Neuronal stem cell (in vitro differentiated cells): ENCODE measurements around the gene FHOD3.

ENCODE experiments used
- DNase-seq: peaks from one replicate; pipeline ENCODE4 v3.0.0-alpha.2; 2013; ENCODE audit warnings: low spot score
- H2AFZ ChIP-seq: one replicate; pipeline ENCODE4 v1.6.1; 2013; ENCODE audit warnings: mild to moderate bottlenecking, low read length, inconsistent platforms
- H2AK5ac ChIP-seq: 2 replicates; pipeline ENCODE4 v1.6.1; 2013; ENCODE audit warnings: low read depth, mild to moderate bottlenecking, inconsistent platforms, low read length, moderate library complexity, mixed read lengths
- H2BK120ac ChIP-seq: 2 replicates; pipeline ENCODE4 v1.6.1; 2013; ENCODE audit warnings: low read depth, mild to moderate bottlenecking, inconsistent platforms, low read length, moderate library complexity, mixed read lengths
- H2BK12ac ChIP-seq: one replicate; pipeline ENCODE4 v1.6.1; 2013; ENCODE audit warnings: low read length, inconsistent platforms
- H2BK15ac ChIP-seq: 2 replicates; pipeline ENCODE4 v1.6.1; 2013; ENCODE audit warnings: mild to moderate bottlenecking, low read length, inconsistent platforms, mixed read lengths
- H2BK5ac ChIP-seq: one replicate; pipeline ENCODE4 v1.6.1; 2013; ENCODE audit warnings: inconsistent platforms, mild to moderate bottlenecking, low read length, moderate library complexity
- H3K14ac ChIP-seq: one replicate; pipeline ENCODE4 v1.6.1; 2013; ENCODE audit warnings: low read length, inconsistent platforms
- H3K18ac ChIP-seq: 2 replicates; pipeline ENCODE4 v1.6.1; 2013; ENCODE audit warnings: low read length, inconsistent platforms
- H3K23ac ChIP-seq: 2 replicates; pipeline ENCODE4 v1.6.1; 2013; ENCODE audit warnings: low read depth, mild to moderate bottlenecking, mixed read lengths, low read length, inconsistent platforms; ENCODE audit not compliant: poor library complexity
- H3K27ac ChIP-seq: replicated peaks from 3 replicates; pipeline ENCODE4 v1.5.1; 2013; ENCODE audit warnings: low read length, inconsistent platforms
- H3K27me3 ChIP-seq, 3 experiments: 2 replicates each; pipeline ENCODE4 v1.6.1; 2013; ENCODE audit warnings: low read length in 3 of 3, mild to moderate bottlenecking in 2 of 3, inconsistent platforms in 1 of 3, low read depth in 1 of 3, mixed read lengths in 1 of 3, moderate library complexity in 1 of 3; ENCODE audit not compliant: control insufficient read depth in 3 of 3, insufficient read depth in 3 of 3
- H3K36me3 ChIP-seq, 2 donors: replicated peaks in 1 of 2; 2 replicates each; pipeline ENCODE4 v1.6.1; 2013; ENCODE audit warnings: low read length in 2 of 2; ENCODE audit not compliant: control insufficient read depth in 2 of 2, insufficient read depth in 2 of 2
- H3K4ac ChIP-seq: 2 replicates; pipeline ENCODE4 v1.6.1; 2013; ENCODE audit warnings: inconsistent platforms, mild to moderate bottlenecking, low read length, moderate library complexity
- H3K4me1 ChIP-seq, 2 donors: 1 replicate in 1 of 2; 2 replicates in 1 of 2; pipeline ENCODE4 v1.6.1; 2013; ENCODE audit warnings: low read length in 2 of 2, low read depth in 1 of 2; ENCODE audit not compliant: control insufficient read depth in 2 of 2, insufficient read depth in 1 of 2
- H3K4me2 ChIP-seq: one replicate; pipeline ENCODE4 v1.6.1; 2013; ENCODE audit warnings: mild to moderate bottlenecking, low read length, inconsistent platforms; ENCODE audit not compliant: insufficient read depth, poor library complexity, severe bottlenecking
- H3K4me3 ChIP-seq, 2 donors: 2 replicates each; pipeline ENCODE4 v1.5.1; 2013; ENCODE audit warnings: low read length in 2 of 2, mild to moderate bottlenecking in 2 of 2, inconsistent platforms in 1 of 2, moderate library complexity in 1 of 2
- H3K79me1 ChIP-seq: one replicate; pipeline ENCODE4 v1.6.1; 2013; ENCODE audit warnings: low read depth, mild to moderate bottlenecking, inconsistent platforms, low read length, moderate library complexity
- H3K9ac ChIP-seq: one replicate; pipeline ENCODE4 v1.6.1; 2013; ENCODE audit warnings: mild to moderate bottlenecking, low read depth, low read length, inconsistent platforms; ENCODE audit not compliant: poor library complexity
- H3K9me3 ChIP-seq, 2 donors: replicated peaks in 1 of 2; 2 replicates each; pipeline versions ENCODE3 to v1.6.1; 2013; ENCODE audit warnings: low read length in 2 of 2, mild to moderate bottlenecking in 2 of 2, inconsistent platforms in 1 of 2, low read depth in 1 of 2, mixed read lengths in 1 of 2, moderate library complexity in 1 of 2; ENCODE audit not compliant: control insufficient read depth in 2 of 2, insufficient read depth in 1 of 2
- H4K8ac ChIP-seq: one replicate; pipeline ENCODE4 v1.6.1; 2013; ENCODE audit warnings: low read depth, mild to moderate bottlenecking, inconsistent platforms, low read length, moderate library complexity
- H4K91ac ChIP-seq: one replicate; pipeline ENCODE4 v1.6.1; 2013; ENCODE audit warnings: low read length, low read depth, mild to moderate bottlenecking, inconsistent platforms; ENCODE audit not compliant: poor library complexity
- WGBS, 2 donors: extraction: QIAGEN DNeasy Blood & Tissue Kit; methylation state at CpG; one replicate each; pipeline ENCODE4 v1.1.7; 2013; ENCODE audit warnings: missing lambda C conversion rate in 2 of 2, mixed read lengths in 1 of 2; ENCODE audit not compliant: insufficient read length in 2 of 2, insufficient replicate concordance in 1 of 2; ENCODE audit errors: extremely low coverage in 2 of 2; 5-methylcytosine and 5-hydroxymethylcytosine counted together

FHOD3 gene

GRCh38 chr18:36798738-36799473 is 501.4 kb downstream of the FHOD3 start:
- no peak overlapping the region for H2BK5ac ChIP-seq
- peak; percentile 15 for DNase-seq
- H4K91ac ChIP-seq: no peak overlapping the region
- H3K23ac ChIP-seq: no peak overlapping the region
- no peak overlapping the region for H4K8ac ChIP-seq
- H3K4me3 ChIP-seq: no peak overlapping the region
- no peaks in the 10 kb centered on the region for H3K27me3 ChIP-seq
- no peak overlapping the region for H2BK12ac ChIP-seq
- H2BK15ac ChIP-seq: no peak overlapping the region
- no peak overlapping the region for H2AK5ac ChIP-seq
- peaks cover 34 to 100% of the 10 kb centered on the region in 2 donors for H3K36me3 ChIP-seq
- peaks cover 0 to 5% of the 10 kb centered on the region in 2 donors for H3K9me3 ChIP-seq
- no peak overlapping the region for H3K4ac ChIP-seq
- H3K4me2 ChIP-seq: no peak overlapping the region
- H2BK120ac ChIP-seq: no peak overlapping the region
- H3K14ac ChIP-seq: no peak overlapping the region
- H3K4me1 ChIP-seq: peaks cover 0 to 12% of the 10 kb centered on the region in 2 donors
- no CpG with 5 or more reads among the region's 3 CpGs for WGBS, 2 donors
- H3K79me1 ChIP-seq: no peaks in the 10 kb centered on the region
- no peak overlapping the region for H2AFZ ChIP-seq
- no peak overlapping the region for H3K18ac ChIP-seq
- H3K9ac ChIP-seq: no peak overlapping the region
- peak overlapping the region; percentile 62 for H3K27ac ChIP-seq

- Histone ChIP-seq H2BK120ac (no peak overlapping the region), H2BK5ac (no peak overlapping the region), H3K79me1 (no peaks in the 10 kb centered on the region), H3K9ac (no peak overlapping the region), H3K36me3 (peaks cover 31 to 87% of the 10 kb centered on the region in 2 donors), H3K4me2 (no peak overlapping the region), H4K8ac (no peak overlapping the region), H3K18ac (no peak overlapping the region), H3K4me1 (no peaks in the 10 kb centered on the region), H3K4me3 (peak overlapping the region in 1 of 2 donors; percentile 32), H2AFZ (no peak overlapping the region), H3K14ac (no peak overlapping the region), H2BK15ac (no peak overlapping the region), H3K23ac (no peak overlapping the region), H2AK5ac (no peak overlapping the region), H3K27ac (no peak overlapping the region), H4K91ac (no peak overlapping the region), H2BK12ac (no peak overlapping the region), H3K4ac (no peak overlapping the region), H3K27me3 (no peaks in the 10 kb centered on the region), H3K9me3 (peaks cover 0 to 5% of the 10 kb centered on the region in 2 donors)
- WGBS, 2 donors: no CpG with 5 or more reads among the region's 2 CpGs
- no peak for DNase-seq
Measured at GRCh38 chr18:36805105-36805504, 507.6 kb downstream of the FHOD3 start.

GRCh38 chr18:36808681-36809080 is 511.2 kb downstream of the FHOD3 start:
- Histone ChIP-seq H3K4me2 (no peak overlapping the region), H3K4me3 (no peak overlapping the region), H4K91ac (no peak overlapping the region), H3K27me3 (no peaks in the 10 kb centered on the region), H3K36me3 (peaks cover 27 to 87% of the 10 kb centered on the region in 2 donors), H2BK12ac (no peak overlapping the region), H4K8ac (no peak overlapping the region), H2AFZ (no peak overlapping the region), H3K9ac (no peak overlapping the region), H2BK15ac (no peak overlapping the region), H3K23ac (no peak overlapping the region), H3K18ac (no peak overlapping the region), H2BK5ac (no peak overlapping the region), H2BK120ac (no peak overlapping the region), H3K9me3 (no peaks in the 10 kb centered on the region), H3K79me1 (peaks cover 1% of the 10 kb centered on the region), H2AK5ac (no peak overlapping the region), H3K4me1 (no peaks in the 10 kb centered on the region), H3K14ac (no peak overlapping the region), H3K27ac (no peak overlapping the region), H3K4ac (no peak overlapping the region)
- WGBS, 2 donors: no CpG with 5 or more reads among the region's 2 CpGs
- no peak for DNase-seq

- H3K23ac ChIP-seq: no peak overlapping the region
- no peak overlapping the region for H3K9ac ChIP-seq
- no peak overlapping the region for H3K27ac ChIP-seq
- H2BK120ac ChIP-seq: no peak overlapping the region
- no peak overlapping the region for H4K91ac ChIP-seq
- H3K9me3 ChIP-seq: no peaks in the 10 kb centered on the region
- H4K8ac ChIP-seq: no peak overlapping the region
- H3K14ac ChIP-seq: no peak overlapping the region
- peaks cover 1% of the 10 kb centered on the region for H3K79me1 ChIP-seq
- H2BK12ac ChIP-seq: no peak overlapping the region
- H3K36me3 ChIP-seq: peaks cover 21 to 87% of the 10 kb centered on the region in 2 donors
- no peak overlapping the region for H2AFZ ChIP-seq
- peak; percentile 61 for DNase-seq
- no peak overlapping the region for H3K4me2 ChIP-seq
- WGBS, 2 donors: no CpG with 5 or more reads among the region's 6 CpGs
- no peaks in the 10 kb centered on the region for H3K27me3 ChIP-seq
- H2BK5ac ChIP-seq: no peak overlapping the region
- H3K4me3 ChIP-seq: no peak overlapping the region
- H2AK5ac ChIP-seq: no peak overlapping the region
- H3K4ac ChIP-seq: no peak overlapping the region
- no peak overlapping the region for H2BK15ac ChIP-seq
- H3K18ac ChIP-seq: no peak overlapping the region
- H3K4me1 ChIP-seq: no peaks in the 10 kb centered on the region
Measured at GRCh38 chr18:36809590-36810381, 512.3 kb downstream of the FHOD3 start.
